Muscle of leg (tissue), 11 donors: ENCODE results near the gene TP53INP2. TPM values are rescaled to one million over a fixed set of nuclear protein-coding genes. Genes with fewer than 3 reads are reported as not detected.
"Not testable (repeated sequence)": the region's sequence is repeated elsewhere in the genome, so short reads cannot be mapped to it uniquely, and the experiment has no call there.

Source experiments
- DNase-seq: peaks from one replicate; pipeline ENCODE4 v3.0.0; 2013
- H3K27ac ChIP-seq: one replicate; pipeline ENCODE4 v1.5.1; 2013; ENCODE audit warnings: mild to moderate bottlenecking, low read length, control low read depth
- H3K27me3 ChIP-seq: one replicate; pipeline ENCODE4 v1.6.1; 2013; ENCODE audit warnings: low read length; ENCODE audit not compliant: control insufficient read depth, insufficient read depth
- H3K36me3 ChIP-seq: one replicate; pipeline ENCODE4 v1.6.1; 2013; ENCODE audit warnings: low read length; ENCODE audit not compliant: control insufficient read depth, insufficient read depth
- H3K4me1 ChIP-seq: one replicate; pipeline ENCODE4 v1.6.1; 2013; ENCODE audit warnings: low read length; ENCODE audit not compliant: control insufficient read depth, insufficient read depth
- H3K4me3 ChIP-seq: one replicate; pipeline ENCODE4 v1.5.1; 2013; ENCODE audit warnings: low read length, control low read depth
- H3K9me3 ChIP-seq: replicated peaks from 2 replicates; pipeline ENCODE4 v1.6.1; 2013; ENCODE audit warnings: low read depth, low read length; ENCODE audit not compliant: control insufficient read depth
- WGBS: methylation state at CpG from one replicate; pipeline ENCODE4 v1.1.5; 2013; ENCODE audit warnings: missing lambda C conversion rate; ENCODE audit not compliant: insufficient coverage; 5-methylcytosine and 5-hydroxymethylcytosine counted together
- polyA plus RNA-seq, 8 donors: library from polyadenylated mRNA; unstranded; fragments of 120-200 nt; gene quantifications; one replicate each; pipeline versions ENCODE4 v1.2.1 to v1.2.3, GENCODE V29; 2013; ENCODE audit warnings: inconsistent platforms in 1 of 8, low replicate concordance in 1 of 8; ENCODE audit not compliant: insufficient read length in 8 of 8, insufficient read depth in 1 of 8
- total RNA-seq: library from RNA; stranded (reverse); fragments of 120-200 nt; gene quantifications from one replicate; pipeline ENCODE4 v1.2.4, GENCODE V29; 2013

Gene TP53INP2
- total and polyA plus RNA-seq, 9 donors = 2.4 to 12.4 (median 9.8) TPM

DNA sequence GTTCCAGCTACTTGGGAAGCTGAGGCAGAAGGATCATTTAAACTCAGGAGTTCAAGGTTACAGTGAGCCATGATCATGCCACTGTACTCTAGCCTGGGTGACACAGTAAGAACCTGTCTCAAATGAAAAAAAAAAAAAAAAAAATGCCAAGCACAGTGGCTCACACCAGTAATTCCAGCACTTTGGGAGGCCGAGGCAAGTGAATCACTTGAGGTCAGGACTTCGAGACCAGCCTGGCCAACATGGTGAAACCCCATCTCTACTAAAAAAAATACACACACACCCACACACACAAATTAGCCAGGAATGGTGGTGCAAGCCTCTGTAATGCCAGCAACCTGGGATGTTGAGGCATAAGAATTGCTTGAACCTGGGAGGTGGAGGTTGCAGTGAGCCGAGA, 18.4 kb downstream of the TP53INP2 start:
- not testable (repeated sequence) for H3K4me3 ChIP-seq, DNase-seq, H3K4me1 ChIP-seq, H3K27ac ChIP-seq, H3K27me3 ChIP-seq, H3K9me3 ChIP-seq
- peaks cover 53% of the 10 kb centered on the region for H3K36me3 ChIP-seq
- no CpG with 5 or more reads among the region's 3 CpGs for WGBS

DNA sequence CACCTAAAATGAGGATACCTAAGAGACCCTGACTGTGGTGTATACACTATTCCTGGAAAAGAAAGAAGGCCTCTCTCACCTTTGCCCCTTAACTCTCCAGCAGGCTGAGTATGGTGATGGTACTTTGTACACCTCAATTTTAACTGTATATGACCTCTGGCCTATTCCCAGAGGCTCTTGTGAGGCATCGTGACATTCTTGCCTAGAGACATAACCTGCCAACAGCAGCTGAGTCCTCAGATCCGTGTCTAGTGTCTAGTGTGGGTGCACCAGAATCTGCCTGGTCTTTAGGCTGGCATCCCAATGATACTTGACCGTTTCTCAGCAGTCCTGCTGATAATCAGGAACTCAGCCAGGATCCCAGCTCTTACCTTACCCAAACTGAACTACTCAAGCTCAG, 20.0 kb downstream of the TP53INP2 start:
- Histone ChIP-seq H3K9me3 (no peaks in the 10 kb centered on the region), H3K4me1 (no peaks in the 10 kb centered on the region), H3K36me3 (peaks cover 54% of the 10 kb centered on the region), H3K27ac (no peak overlapping the region), H3K27me3 (no peaks in the 10 kb centered on the region), H3K4me3 (no peak overlapping the region)
- WGBS = 87% methylated on average over 3 of the region's 3 CpGs
- no peak for DNase-seq

DNA sequence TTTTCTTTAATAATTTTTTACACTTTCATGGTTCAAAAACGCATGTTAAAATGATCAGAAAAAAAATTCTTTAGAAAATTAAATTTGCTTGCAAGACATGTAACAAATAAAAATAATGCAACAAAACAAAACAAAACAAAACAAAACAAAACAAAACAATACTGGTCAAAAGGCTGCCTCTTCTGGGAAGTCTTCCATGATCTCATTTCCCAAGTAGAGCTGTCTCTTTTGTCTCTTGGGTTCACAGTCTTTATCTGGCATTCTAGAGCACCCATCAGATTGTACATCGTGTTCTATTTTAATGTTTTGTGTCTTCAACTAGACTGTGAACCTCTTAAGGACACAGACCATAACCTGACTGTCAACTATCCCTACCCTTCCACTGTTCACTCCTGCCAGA, 25.3 kb downstream of the TP53INP2 start:
- no peak for DNase-seq
- Histone ChIP-seq H3K27me3 (no peaks in the 10 kb centered on the region), H3K4me1 (no peaks in the 10 kb centered on the region), H3K36me3 (peaks cover 42% of the 10 kb centered on the region), H3K27ac (no peak overlapping the region), H3K4me3 (no peak overlapping the region), H3K9me3 (no peaks in the 10 kb centered on the region)
- WGBS = 100% methylated on average over 1 of the region's 2 CpGs

DNA sequence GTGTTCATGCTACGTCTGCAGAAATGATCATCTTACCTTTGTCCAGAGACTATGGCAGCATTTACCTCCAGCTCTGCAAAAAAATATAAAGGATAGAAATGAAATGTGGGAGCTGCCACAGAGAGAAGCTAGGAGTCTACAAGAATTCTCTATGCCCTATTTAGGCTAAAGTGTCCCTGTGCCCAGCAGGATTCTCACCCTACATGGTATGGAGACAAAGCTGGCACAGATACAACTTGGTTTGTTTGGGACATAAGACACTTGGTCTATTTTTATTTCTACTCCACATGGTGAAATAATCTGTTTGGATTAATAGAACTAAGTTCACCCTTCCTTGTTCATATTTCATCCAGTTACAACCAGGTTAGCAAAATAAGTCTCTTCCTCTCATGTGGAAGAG, 28.4 kb downstream of the TP53INP2 start:
- no peaks in the 10 kb centered on the region for H3K9me3 ChIP-seq
- no peak for DNase-seq
- peaks cover 34% of the 10 kb centered on the region for H3K36me3 ChIP-seq
- H3K4me1 ChIP-seq = peaks cover 3% of the 10 kb centered on the region
- H3K27ac ChIP-seq = no peak overlapping the region
- no peaks in the 10 kb centered on the region for H3K27me3 ChIP-seq
- WGBS = no CpG with 5 or more reads among the region's 1 CpG
- no peak overlapping the region for H3K4me3 ChIP-seq

DNA sequence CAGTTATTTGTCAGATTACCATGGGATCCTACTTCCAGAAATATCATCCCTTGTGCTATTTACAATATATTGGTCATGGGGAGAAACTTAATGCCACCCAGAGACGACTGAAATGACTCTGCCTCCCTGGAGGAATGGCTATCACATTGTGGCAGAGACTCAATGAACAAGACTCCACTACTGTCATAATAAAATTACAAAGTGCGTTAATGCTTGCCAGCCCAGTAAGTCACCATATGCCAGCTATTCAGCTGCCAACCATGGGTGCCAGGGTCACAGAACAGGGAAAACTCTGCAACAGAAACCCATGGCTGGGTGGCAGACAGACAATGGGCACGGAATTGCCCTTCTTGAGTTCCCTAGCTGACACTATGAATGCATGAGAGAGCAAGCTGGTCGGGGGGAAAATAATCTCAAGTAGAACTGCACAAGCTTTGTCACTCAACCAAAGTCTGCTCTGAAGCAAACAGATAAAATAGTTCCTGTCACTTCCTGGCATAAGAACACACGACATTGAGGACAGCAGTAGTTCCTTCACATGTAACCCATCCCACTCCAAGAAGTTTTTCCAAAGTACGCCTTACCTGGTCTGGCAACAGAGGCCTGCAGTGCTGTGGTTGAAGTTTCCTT, 32.1 kb downstream of the TP53INP2 start:
- 85% methylated on average over 4 of the region's 6 CpGs for WGBS
- no peak for DNase-seq
- no peaks in the 10 kb centered on the region for H3K9me3 ChIP-seq
- no peaks in the 10 kb centered on the region for H3K27me3 ChIP-seq
- H3K4me3 ChIP-seq = no peak overlapping the region
- peaks cover 3% of the 10 kb centered on the region for H3K4me1 ChIP-seq
- peaks cover 49% of the 10 kb centered on the region for H3K36me3 ChIP-seq
- H3K27ac ChIP-seq = no peak overlapping the region

DNA sequence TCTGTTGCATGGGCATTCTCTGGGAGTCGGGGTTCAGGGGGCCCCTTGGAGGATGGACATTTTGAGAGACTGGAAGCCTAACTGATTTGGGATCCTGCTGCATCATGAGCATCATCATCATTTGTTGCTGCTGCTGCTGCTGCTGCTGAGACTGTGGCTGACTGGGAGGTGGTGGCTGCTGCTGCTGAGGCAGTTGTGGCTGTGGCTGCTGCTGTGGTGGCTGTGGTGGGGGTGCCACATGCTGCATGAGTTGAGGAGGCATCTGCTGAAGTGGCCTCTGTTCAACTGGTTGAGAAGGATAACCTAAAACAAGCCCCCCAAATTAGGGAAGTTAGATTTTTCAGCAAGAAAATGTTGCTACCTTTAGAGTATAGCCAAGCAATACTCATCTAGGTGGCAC, 38.9 kb downstream of the TP53INP2 start:
- 100% methylated on average over 1 of the region's 1 CpG for WGBS
- H3K4me1 ChIP-seq = no peaks in the 10 kb centered on the region

DNA sequence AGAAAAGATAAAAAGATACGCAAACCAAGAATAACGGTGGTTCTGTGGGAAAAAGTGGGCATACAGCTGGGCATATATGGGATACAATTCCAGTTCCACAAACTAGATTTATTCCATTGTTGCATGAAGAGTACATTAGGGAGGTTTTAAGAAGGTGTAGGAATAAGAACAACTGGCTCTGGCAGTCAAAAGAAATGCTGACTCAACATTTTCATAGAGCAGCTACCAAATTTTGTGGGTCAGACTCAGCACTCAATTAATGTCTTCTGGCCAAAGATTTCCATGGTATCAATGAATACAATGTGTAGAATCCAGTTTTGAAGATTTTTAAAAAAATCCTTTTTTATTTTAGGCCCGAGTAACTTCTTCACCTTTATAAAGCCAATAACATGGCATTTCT, 40.2 kb downstream of the TP53INP2 start:
- Histone ChIP-seq H3K4me1 (no peaks in the 10 kb centered on the region), H3K36me3 (peaks cover 69% of the 10 kb centered on the region), H3K27me3 (no peaks in the 10 kb centered on the region), H3K9me3 (no peaks in the 10 kb centered on the region), H3K27ac (no peak overlapping the region), H3K4me3 (no peak overlapping the region)
- no CpG with 5 or more reads among the region's 3 CpGs for WGBS
- DNase-seq = no peak

More for the DNA sequence above, 38.9 kb downstream of the TP53INP2 start:
- no peak overlapping the region for H3K4me3 ChIP-seq
- H3K27ac ChIP-seq = no peak overlapping the region
- no peaks in the 10 kb centered on the region for H3K9me3 ChIP-seq
- peaks cover 71% of the 10 kb centered on the region for H3K36me3 ChIP-seq
- no peaks in the 10 kb centered on the region for H3K27me3 ChIP-seq
- no peak for DNase-seq

DNA sequence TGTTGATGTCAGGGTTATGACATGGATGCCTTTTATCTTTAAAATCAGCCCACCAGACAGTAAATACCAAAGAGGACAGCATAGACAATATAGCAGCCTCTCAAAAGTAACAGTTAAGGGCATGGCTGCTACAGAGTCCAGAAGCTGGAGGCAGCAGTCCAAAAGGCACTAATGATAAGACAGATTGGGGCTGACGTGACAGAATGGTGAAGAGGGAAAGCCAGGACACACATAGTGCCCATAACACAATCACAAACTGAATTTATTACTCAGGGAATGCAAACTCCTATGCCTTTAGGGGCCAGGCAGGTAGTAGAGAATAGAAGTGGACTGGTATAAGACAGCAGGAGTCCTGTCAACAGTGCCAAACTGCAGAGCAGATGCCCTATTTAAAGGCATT, 40.7 kb downstream of the TP53INP2 start:
- Histone ChIP-seq H3K4me1 (no peaks in the 10 kb centered on the region), H3K27ac (no peak overlapping the region), H3K27me3 (no peaks in the 10 kb centered on the region), H3K36me3 (peaks cover 72% of the 10 kb centered on the region), H3K9me3 (no peaks in the 10 kb centered on the region), H3K4me3 (no peak overlapping the region)
- WGBS = no CpG with 5 or more reads among the region's 1 CpG
- DNase-seq = no peak

DNA sequence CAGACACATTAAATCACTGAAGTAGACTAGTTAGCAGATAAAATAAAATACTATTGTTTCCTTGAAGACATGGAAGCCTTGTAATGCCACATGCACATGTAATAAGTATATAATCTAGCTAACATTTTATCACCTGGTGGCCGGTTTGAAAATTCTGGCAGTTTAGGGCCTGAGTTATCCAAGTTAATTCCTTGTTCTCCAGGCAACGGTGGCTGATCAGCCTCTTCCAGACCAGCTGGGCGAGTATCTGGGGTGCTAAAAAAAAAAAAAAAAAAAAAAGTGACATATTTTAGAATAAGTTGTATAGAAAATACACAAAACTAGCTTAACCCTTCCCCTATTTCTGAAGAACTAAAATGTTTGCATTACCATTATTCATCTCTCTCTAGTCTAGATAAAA, 42.5 kb downstream of the TP53INP2 start:
- no peaks in the 10 kb centered on the region for H3K4me1 ChIP-seq

DNA sequence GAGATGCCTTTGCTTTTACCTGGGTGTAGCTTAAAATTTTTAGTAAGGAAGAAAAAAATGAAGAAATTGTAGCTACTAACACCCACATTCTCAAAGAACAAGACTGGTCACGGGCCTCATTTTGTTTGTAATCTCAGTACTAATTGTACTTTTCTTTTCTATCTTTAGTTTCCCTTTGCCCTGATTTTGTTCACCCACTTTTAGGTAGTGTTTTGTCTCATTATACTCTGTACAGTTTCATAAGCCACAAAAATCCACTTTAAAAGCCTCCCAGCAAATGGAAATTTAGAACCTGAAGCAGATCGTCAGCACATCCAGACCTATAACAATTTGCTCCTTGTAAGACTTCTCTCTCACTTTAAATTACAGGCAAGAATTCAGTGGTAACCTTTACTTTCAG, 43.3 kb downstream of the TP53INP2 start:
- Histone ChIP-seq H3K36me3 (peaks cover 51% of the 10 kb centered on the region), H3K9me3 (no peaks in the 10 kb centered on the region), H3K27ac (no peak overlapping the region), H3K27me3 (no peaks in the 10 kb centered on the region), H3K4me1 (no peaks in the 10 kb centered on the region), H3K4me3 (no peak overlapping the region)
- no CpG with 5 or more reads among the region's 2 CpGs for WGBS
- no peak for DNase-seq

More for the DNA sequence above, 42.5 kb downstream of the TP53INP2 start:
- H3K36me3 ChIP-seq = peaks cover 59% of the 10 kb centered on the region
- H3K27me3 ChIP-seq = no peaks in the 10 kb centered on the region
- H3K4me3 ChIP-seq = no peak overlapping the region
- no peaks in the 10 kb centered on the region for H3K9me3 ChIP-seq
- no CpG with 5 or more reads among the region's 3 CpGs for whole genome bisulfite sequencing
- DNase-seq = no peak
- H3K27ac ChIP-seq = no peak overlapping the region

DNA sequence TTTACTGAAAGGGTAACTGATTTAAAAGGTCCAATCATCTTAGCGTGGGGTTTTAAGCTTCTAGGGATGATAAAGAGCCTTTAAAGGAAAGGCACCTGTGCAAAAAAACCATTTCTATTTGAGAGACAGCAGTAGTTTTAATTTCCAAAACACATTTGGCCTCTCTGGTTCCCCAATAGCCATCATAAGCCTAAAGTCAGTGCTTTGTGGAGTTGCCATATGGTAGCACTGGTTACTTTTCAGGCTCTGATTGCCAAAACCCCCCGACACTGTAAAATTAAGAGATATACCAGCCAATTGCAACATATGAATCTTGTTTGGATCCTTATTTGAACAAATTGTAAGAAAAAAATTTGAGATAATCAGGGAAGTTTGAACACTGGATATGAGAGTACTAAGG, 44.6 kb downstream of the TP53INP2 start:
- Histone ChIP-seq H3K4me3 (no peak overlapping the region), H3K4me1 (no peaks in the 10 kb centered on the region), H3K27ac (no peak overlapping the region), H3K27me3 (no peaks in the 10 kb centered on the region), H3K36me3 (peaks cover 43% of the 10 kb centered on the region), H3K9me3 (no peaks in the 10 kb centered on the region)
- no peak for DNase-seq
- no CpG with 5 or more reads among the region's 2 CpGs for WGBS
